ENCODE results near the gene ATL1.

Gene ATL1

GRCh38 chr14:50531595-50532501, 28.1 kb upstream of the ATL1 start (continued):
- TF ChIP-seq ZBTB6 (tag by site-specific recombination; IDR thresholded peaks at IDR 0.05) (no peak), CTCF (tag by site-specific recombination; IDR thresholded peaks at IDR 0.05) (peak; percentile 36; the same call in 1 of the 2 replicates), HOXC10 (CRISPR knock-in tag; IDR thresholded peaks at IDR 0.05) (no peak), ZNF114 (tag by site-specific recombination; IDR thresholded peaks at IDR 0.05) (no peak), ZBTB49 (tag by site-specific recombination; IDR thresholded peaks at IDR 0.05; ENCODE audit: low read depth) (no peak), ZNF514 (tag by site-specific recombination; IDR thresholded peaks at IDR 0.05) (no peak), ZNF280D (tag by site-specific recombination; IDR thresholded peaks at IDR 0.05) (no peak), ZBTB10 (tag by site-specific recombination; IDR thresholded peaks at IDR 0.05) (no peak), KLF8 (tag by site-specific recombination; IDR thresholded peaks at IDR 0.05) (no peak), ZNF837 (tag by site-specific recombination; IDR thresholded peaks at IDR 0.05) (no peak), BCL11B (tag by site-specific recombination; IDR thresholded peaks at IDR 0.05; ENCODE audit: low read depth) (no peak), ZNF654 (tag by site-specific recombination; IDR thresholded peaks at IDR 0.05; ENCODE audit: low read depth) (no peak), ZNF302 (tag by site-specific recombination; IDR thresholded peaks at IDR 0.05; ENCODE audit: low read depth) (no peak), SCRT1 (tag by site-specific recombination; IDR thresholded peaks at IDR 0.05; ENCODE audit: borderline replicate concordance) (no peak), SETDB1 (IDR thresholded peaks at IDR 0.05; ENCODE audit: insufficient read length, low read length) (no peak), ZNF624 (tag by site-specific recombination; IDR thresholded peaks at IDR 0.05) (no peak), ZNF155 (tag by site-specific recombination; IDR thresholded peaks at IDR 0.05) (no peak), IKZF3 (tag by site-specific recombination; IDR thresholded peaks at IDR 0.05) (peak; percentile 22; the same call in 1 of the 2 replicates), YY1 (tag by site-specific recombination; IDR thresholded peaks at IDR 0.05) (peak; percentile 53), ZNF433 (tag by site-specific recombination; IDR thresholded peaks at IDR 0.05; ENCODE audit: low read depth) (no peak), BCL11A (tag by site-specific recombination; IDR thresholded peaks at IDR 0.05; ENCODE audit: low read depth) (no peak), ZNF623 (tag by site-specific recombination; IDR thresholded peaks at IDR 0.05) (no peak), ZNF404 (tag by site-specific recombination; IDR thresholded peaks at IDR 0.05) (no peak)
- TF ChIP-seq, protein P1, sequence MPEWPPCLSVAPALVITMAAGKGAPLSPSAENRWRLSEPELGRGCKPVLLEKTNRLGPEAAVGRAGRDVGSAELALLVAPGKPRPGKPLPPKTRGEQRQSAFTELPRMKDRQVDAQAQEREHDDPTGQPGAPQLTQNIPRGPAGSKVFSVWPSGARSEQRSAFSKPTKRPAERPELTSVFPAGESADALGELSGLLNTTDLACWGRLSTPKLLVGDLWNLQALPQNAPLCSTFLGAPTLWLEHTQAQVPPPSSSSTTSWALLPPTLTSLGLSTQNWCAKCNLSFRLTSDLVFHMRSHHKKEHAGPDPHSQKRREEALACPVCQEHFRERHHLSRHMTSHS (tag by site-specific recombination; IDR thresholded peaks at IDR 0.05): no peak
- TF ChIP-seq, protein P2, sequence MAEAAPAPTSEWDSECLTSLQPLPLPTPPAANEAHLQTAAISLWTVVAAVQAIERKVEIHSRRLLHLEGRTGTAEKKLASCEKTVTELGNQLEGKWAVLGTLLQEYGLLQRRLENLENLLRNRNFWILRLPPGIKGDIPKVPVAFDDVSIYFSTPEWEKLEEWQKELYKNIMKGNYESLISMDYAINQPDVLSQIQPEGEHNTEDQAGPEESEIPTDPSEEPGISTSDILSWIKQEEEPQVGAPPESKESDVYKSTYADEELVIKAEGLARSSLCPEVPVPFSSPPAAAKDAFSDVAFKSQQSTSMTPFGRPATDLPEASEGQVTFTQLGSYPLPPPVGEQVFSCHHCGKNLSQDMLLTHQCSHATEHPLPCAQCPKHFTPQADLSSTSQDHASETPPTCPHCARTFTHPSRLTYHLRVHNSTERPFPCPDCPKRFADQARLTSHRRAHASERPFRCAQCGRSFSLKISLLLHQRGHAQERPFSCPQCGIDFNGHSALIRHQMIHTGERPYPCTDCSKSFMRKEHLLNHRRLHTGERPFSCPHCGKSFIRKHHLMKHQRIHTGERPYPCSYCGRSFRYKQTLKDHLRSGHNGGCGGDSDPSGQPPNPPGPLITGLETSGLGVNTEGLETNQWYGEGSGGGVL (tag by site-specific recombination; IDR thresholded peaks at IDR 0.05): no peak

Data from HEK293 (cell line).